ENCODE measurements around the gene COIL. TPM values are rescaled to one million over a fixed set of nuclear protein-coding genes. Genes with fewer than 3 reads are reported as not detected.

Gene COIL
- total and polyA plus RNA-seq, 12 donors: 5.2 to 10.3 (median 8.1) TPM

DNA sequence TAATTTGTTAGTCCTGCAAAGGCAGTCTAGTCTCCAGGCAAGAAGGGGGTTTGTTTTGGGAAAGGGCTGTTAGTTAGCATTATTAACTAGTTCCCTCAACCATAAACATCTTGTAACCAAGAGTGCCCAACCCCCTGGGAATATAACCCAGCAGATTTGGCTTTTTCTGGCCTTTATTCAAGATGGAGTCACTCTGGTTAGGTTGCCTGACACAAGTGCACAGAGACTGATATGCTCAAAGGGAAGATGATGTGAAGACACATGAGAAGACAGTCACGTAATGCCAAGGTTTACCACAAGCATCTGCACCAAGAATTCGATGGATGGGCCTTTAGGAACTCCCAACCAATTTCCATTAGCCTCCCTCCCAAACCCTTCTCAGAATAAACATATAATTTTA is 13.2 kb upstream of the COIL start:
- 88 to 90% methylated on average over 2 of the region's 2 CpGs for WGBS, 2 donors
- intact Hi-C loops (cut with DNase I): no loop called here
- no peak overlapping the region for H3K27ac ChIP-seq
- TF ChIP-seq, protein P1, sequence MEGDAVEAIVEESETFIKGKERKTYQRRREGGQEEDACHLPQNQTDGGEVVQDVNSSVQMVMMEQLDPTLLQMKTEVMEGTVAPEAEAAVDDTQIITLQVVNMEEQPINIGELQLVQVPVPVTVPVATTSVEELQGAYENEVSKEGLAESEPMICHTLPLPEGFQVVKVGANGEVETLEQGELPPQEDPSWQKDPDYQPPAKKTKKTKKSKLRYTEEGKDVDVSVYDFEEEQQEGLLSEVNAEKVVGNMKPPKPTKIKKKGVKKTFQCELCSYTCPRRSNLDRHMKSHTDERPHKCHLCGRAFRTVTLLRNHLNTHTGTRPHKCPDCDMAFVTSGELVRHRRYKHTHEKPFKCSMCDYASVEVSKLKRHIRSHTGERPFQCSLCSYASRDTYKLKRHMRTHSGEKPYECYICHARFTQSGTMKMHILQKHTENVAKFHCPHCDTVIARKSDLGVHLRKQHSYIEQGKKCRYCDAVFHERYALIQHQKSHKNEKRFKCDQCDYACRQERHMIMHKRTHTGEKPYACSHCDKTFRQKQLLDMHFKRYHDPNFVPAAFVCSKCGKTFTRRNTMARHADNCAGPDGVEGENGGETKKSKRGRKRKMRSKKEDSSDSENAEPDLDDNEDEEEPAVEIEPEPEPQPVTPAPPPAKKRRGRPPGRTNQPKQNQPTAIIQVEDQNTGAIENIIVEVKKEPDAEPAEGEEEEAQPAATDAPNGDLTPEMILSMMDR (IDR thresholded peaks at IDR 0.05): no peak
- ATAC-seq (no peak), DNase-seq (no peak)
- H3K36me3 ChIP-seq: no peaks in the 10 kb centered on the region
- peaks cover 4 to 10% (median 8%) of the 10 kb centered on the region in 9 donors for H3K4me1 ChIP-seq
- no peaks in the 10 kb centered on the region for H3K9me3 ChIP-seq
- H3K27me3 ChIP-seq: no peaks in the 10 kb centered on the region
- no peak overlapping the region for H3K4me3 ChIP-seq

DNA sequence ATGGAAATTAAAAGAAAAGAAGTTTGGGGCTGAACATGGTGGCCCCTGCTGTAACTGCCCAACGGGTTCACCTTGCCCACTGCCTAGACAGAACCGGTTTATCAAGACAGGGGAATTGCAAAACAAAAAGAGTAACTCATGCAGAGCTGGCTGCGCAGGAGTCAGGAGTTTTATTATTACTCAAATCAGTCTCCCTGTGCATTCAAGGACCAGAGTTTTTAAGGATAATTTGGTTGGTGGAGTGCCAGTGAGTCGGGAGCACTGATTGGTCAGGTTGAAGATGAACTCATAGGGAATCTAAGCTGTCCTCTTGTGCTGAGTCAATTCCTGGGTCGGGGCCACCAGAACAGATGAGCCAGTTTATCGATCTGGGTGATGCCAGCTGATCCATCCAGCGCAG is 12.7 kb upstream of the COIL start:
- ATAC-seq (no peak), DNase-seq (no peak)
- TF ChIP-seq, protein P1 (IDR thresholded peaks at IDR 0.05): no peak
- H3K9me3 ChIP-seq: no peaks in the 10 kb centered on the region
- 87 to 89% methylated on average over 7 of the region's 7 CpGs for WGBS, 2 donors
- peaks cover 0 to 5% (median 3%) of the 10 kb centered on the region in 9 donors for H3K4me1 ChIP-seq
- H3K36me3 ChIP-seq: no peaks in the 10 kb centered on the region
- H3K27ac ChIP-seq: no peak overlapping the region
- no peaks in the 10 kb centered on the region for H3K27me3 ChIP-seq
- no peak overlapping the region for H3K4me3 ChIP-seq
- intact Hi-C loops (cut with DNase I): no loop called here

DNA sequence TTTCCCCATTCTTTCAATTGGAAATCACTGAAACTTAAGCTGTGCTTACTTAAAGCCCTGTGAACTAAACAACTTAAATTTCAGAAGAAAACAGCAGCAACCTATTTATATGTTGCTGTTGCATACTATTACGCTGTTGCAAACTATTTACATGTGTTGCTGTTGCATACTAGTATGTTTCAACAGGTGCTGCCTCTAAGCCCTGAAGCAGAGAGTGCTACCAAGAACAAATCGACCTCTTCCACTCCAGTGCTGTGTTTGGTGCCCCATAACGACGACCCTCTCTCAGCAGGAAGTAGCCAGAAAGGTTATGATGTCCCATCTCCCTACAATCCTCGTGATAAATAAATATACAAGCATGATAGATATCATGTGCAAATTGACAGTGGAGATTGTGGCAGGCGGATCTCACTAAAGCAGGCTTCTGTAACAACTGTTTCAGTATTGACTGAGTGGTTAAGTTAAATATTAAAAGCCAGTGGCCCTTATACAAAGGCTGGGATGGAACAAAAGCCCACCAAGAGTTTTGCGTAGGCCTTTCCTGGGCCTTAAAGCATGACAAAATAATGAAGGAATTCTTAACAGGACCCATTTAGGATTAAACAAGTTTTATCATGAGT is 11.4 kb upstream of the COIL start:
- Histone ChIP-seq H3K27ac (no peak overlapping the region), H3K27me3 (no peaks in the 10 kb centered on the region), H3K4me3 (no peak overlapping the region), H3K9me3 (no peaks in the 10 kb centered on the region), H3K36me3 (no peaks in the 10 kb centered on the region), H3K4me1 (no peaks in the 10 kb centered on the region)
- ATAC-seq (no peak), DNase-seq (no peak)
- TF ChIP-seq, protein P1 (IDR thresholded peaks at IDR 0.05): no peak
- intact Hi-C loops (cut with DNase I): no loop called here
- WGBS, 2 donors: 78 to 83% methylated on average over 7 of the region's 7 CpGs

DNA sequence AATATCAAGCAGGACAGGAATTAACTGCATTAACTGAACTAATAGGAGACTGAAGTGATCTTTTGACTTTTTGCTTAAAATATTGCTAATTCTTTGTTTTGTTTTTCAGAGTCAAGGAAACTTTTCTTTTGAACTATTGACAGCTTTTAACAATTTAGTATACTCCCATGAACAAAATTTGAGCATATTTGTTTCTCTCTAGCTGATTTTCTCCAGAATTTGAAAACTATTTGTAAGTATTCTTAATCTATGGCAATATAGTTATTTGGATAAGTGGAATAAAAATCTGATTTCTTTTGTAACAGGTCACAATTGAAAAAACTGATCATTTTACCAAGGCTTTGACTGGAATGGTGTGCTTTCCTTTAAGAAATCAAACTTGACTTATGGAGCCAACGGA is 10.1 kb upstream of the COIL start:
- H3K4me1 ChIP-seq: no peaks in the 10 kb centered on the region
- DNase-seq (no peak), ATAC-seq (no peak)
- no peaks in the 10 kb centered on the region for H3K27me3 ChIP-seq
- TF ChIP-seq, protein P1 (IDR thresholded peaks at IDR 0.05): no peak
- no peak overlapping the region for H3K4me3 ChIP-seq
- intact Hi-C loops (cut with DNase I): no loop called here
- 98% methylated on average over 1 of the region's 1 CpG for WGBS, 2 donors
- no peaks in the 10 kb centered on the region for H3K36me3 ChIP-seq
- no peaks in the 10 kb centered on the region for H3K9me3 ChIP-seq
- H3K27ac ChIP-seq: no peak overlapping the region
